Lung microvascular endothelial cell (primary cell): Measurements from ENCODE around the gene TEX35. TPM values are rescaled to one million over a fixed set of nuclear protein-coding genes. Genes with fewer than 3 reads are reported as not detected.

Source experiments
- DNase-seq, 2 donors: peaks; one replicate each; pipeline versions ENCODE4 v3.0.0 to v3.0.0-alpha.2; 2010; ENCODE audit warnings: low read depth in 2 of 2
- total RNA-seq: library from RNA; depleted of rRNA; stranded (reverse); fragments of >200 nt; gene quantifications from 2 replicates; pipeline ENCODE4 v1.2.1, GENCODE V29; 2014

TEX35 gene
- total RNA-seq, 1 donor from 2014 or later = not detected

DNA sequence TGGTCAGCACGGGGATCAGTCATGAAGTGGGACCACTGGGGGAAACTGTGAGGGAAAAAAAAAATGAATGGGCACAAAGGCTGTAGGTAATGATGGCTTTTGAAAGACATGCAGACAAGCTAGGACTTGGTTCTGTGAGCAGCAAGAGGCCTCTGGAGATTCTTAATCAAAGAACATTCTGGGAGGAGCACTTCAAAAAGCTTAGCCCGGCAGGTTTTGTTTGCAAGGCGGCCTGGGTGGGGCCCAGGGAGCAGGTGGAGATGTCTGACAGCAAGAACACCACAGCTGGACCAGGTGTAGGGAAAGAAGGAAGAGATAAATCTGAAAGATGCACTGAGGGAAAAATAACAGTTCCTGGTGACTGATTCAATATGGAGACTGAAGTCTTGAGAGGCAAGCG, 6.0 kb downstream of the TEX35 start:
- DNase-seq = no peak

GRCh38 chr1:178520803-178521202, 7.9 kb downstream of the TEX35 start:
- DNase-seq = no peak

GRCh38 chr1:178521241-178521640, 8.3 kb downstream of the TEX35 start:
- no peak for DNase-seq

- no peak for DNase-seq
These were observed 14.2 kb downstream of the TEX35 start for GRCh38 chr1:178527117-178527516.

GRCh38 chr1:178528228-178528952, 15.5 kb downstream of the TEX35 start:
- DNase-seq = no peak

- no peak for DNase-seq
These were observed 16.0 kb downstream of the TEX35 start for GRCh38 chr1:178528953-178529335.

DNA sequence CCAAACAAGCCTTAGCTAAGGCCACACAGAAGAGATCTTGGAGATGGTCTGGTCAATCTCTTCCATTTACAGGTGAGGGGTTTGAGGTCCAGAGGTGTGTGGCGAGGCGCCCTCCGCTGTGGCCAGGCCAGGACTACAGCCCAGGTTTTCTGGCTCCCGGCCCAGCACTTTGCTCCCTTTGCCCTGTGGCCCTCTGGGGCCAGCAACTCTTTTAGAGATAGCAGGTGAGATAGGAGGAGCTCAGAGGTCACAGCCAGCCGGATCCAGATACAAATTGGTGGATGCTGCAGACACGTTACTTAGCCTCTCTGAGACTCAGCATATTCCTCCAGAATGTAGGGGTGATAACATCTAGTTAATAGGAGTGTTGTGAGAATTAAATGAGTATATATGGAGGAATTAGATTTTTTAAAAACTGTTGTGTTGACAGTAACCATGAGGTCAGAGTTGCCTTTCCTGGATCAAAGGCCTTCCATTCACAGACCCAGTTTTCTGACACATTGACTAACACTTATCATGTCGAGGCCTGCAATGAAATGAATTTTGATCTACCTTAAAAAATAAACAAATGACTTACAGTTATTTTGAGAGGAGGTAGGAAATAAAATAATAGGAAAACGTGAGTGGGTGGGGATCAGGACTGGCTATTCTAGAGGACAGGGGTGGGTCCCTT, 16.6 kb downstream of the TEX35 start:
- no peak for DNase-seq

GRCh38 chr1:178530037-178530402, 17.1 kb downstream of the TEX35 start:
- DNase-seq = peak in 1 of 2 donors; percentile 69

GRCh38 chr1:178530502-178530901, 17.6 kb downstream of the TEX35 start:
- DNase-seq = no peak

DNA sequence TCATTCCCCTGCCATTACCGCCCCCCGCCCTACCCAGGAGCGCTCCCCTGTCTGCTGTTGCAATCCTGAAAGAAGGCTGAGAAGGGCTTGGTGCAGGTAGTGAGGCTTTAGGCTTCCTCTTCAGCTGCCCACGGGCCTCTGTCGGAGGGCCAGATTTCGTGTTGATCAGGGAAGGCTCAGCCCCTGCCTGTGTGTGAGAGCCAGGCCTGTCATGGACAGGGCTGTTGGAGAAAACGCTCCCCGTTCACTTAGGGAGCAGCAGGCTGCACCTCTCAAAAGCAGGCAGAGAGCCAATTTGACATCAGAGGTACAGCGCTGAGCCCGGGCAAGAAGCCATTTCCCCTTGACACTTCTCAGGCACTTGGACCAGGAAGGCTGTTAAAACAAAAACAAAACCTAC, 19.0 kb downstream of the TEX35 start:
- no peak for DNase-seq

DNA sequence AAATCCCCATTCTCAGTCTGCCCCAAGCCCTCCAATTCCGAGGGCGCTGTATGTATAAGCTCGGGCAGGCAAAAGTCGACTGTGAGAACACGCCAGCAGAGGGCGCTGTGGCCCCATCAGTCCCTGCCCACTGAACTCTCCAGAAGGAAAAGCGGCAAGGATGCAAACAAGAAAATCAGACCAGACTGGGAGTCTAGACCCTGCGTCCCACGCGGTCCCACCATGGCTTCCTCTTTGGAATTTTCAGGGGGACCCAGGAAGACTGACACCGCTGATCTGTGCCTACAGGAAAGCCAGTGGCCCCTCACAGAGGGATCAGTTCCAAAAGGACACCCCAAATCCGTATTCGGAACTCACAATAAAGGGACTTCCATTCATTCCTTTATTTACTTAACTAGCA, 19.5 kb downstream of the TEX35 start:
- peak; percentile 83 to 85 for DNase-seq

DNA sequence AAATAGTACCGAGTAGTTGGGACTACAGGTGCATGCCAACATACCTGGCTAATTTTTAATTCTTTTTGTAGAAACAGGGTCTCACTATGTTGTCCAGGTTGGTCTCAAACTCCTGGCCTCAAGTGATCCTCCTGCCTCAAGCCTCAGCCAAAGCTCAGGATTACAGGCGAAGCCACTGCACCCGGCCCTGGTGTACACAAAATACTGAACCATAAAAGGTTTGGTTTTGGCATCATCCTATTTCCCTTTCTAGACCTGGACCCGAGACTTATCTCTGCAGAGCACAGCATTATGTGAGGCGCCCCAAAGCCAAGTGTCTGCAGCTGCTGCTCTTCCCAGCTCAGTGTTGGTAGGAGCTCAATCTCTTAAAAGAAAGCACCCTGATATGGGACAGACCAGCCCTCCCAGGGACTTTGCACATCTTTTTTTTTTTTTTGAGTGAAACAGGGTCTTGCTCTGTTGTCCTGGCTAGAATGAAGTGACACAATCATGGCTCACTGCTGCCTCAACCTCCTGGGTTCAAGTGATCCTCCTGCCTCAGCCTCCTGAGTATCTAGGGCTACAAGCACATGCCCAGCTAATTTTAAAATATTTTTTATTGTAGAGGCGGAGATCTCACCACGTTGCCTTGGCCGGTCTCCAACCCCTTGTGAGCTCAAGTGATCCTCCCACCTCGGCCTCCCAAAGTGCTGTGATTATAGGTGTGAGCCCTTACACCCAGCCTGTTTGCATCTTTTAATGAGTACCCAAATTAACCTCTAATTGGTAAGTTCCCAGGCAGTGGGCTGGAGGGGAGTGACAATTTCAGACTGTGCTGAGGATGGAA, 20.4 kb downstream of the TEX35 start:
- DNase-seq = no peak

- no peak for DNase-seq
These were observed 21.4 kb downstream of the TEX35 start for GRCh38 chr1:178534137-178534868.

DNA sequence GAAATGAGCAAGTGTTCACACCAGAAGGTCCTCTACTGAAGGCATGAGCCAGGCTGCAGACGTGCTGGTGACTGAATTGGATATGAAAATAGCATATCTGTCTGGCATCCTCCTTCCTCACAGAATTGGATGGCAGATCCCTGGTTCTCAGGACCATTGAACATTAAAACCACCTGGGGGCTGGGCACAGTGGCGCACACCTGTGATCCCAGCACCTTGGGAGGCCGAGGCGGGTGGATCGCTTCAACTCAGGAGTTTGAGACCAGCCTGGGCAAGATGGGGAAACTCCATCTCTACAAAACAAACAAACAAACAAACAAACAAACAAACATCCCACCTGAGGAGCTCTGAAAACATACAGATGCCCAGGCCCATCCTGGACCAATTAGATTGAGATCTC, 23.4 kb downstream of the TEX35 start:
- DNase-seq = no peak

- DNase-seq = peak in 1 of 2 donors; percentile 66
These were observed 24.0 kb downstream of the TEX35 start for GRCh38 chr1:178536844-178537371.

DNA sequence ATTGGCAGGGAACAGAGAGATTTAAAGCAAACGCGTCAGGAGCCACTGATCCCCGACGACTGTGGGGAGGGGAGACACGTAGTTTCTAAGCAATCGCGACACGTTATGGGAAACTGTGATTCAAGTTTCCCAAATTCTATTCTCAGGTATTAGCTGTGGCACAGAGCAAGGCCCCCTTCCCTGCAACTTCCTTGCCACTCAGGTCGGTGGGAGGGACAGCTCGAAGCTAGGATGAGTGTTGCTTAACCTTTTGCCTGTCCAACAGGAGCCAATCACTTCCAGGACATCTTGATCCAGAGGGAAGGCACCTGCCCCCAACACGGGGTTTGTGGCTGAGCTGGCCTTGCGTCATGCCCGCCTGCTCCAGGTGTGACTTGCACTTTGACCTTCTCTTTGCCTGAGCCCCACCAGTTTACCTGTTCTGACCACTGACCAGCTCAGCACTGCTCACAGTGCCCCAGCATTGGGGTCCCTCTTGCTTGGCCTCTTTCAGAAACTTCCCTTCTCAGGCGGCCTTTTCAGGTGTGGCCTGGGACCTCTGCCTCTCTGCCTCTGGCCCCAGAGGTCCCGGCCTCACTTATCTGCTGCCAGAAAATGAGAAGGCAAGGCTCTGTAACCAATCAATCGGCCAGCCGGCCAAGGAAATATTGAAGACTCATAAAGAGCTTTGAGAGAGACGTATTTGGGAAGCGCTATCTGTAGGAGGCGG, 24.6 kb downstream of the TEX35 start:
- no peak for DNase-seq

DNA sequence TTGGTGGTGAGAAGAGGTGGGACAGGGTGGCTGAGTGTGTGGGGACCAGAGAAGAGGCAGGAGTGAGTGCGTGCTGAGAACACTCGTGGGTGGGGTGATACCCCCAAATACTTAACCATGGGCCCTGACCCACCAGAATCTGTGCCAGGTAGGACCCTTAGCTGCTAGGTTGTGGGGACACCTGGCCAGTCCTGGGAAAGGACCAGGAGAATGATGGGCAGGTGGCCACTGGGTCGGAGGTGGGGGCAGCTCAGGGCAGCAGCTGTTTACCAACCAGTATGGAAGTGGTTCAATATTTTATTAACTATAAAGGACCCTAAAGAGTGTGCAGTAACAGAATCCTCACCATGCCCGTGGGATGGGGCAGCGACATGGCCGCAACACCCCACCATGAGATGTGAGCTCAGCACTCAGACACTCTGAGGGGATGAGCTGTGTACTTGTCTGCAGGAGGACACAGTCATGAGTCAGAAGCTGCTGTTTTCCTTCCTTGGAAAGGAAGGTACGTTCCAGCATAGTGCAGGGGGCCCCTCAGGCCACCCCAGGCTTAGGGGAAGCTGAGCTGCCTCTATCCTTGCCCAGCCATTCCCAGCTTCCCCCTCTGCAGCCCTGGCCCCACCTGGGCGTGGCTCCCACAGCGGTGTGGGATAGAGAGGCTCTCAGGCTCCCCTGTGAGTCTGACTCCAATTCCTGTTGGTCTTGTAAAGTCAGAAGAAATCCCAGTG, 25.4 kb downstream of the TEX35 start:
- peak in 1 of 2 donors; percentile 58 for DNase-seq

GRCh38 chr1:178539291-178539690, 26.4 kb downstream of the TEX35 start:
- peak in 1 of 2 donors; percentile 75 for DNase-seq

DNA sequence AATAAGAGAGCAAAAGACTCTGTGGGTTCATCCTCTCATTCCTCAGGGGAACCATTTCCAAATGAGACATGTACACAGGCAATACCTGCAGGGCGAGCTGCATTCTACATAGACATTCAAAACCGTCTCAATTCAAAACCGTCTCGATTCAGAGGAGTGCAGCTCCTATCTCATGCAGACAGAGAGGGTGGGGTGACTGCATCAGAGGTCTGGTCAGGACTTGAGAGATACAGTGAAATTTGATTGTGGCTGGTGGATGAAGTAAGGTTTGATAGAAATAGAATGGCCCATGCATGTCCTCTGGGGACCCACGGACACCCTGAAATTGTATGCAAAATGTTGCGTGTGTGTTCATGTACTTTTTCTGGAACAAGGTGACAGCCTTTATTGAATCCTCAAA, 27.3 kb downstream of the TEX35 start:
- no peak for DNase-seq

DNA sequence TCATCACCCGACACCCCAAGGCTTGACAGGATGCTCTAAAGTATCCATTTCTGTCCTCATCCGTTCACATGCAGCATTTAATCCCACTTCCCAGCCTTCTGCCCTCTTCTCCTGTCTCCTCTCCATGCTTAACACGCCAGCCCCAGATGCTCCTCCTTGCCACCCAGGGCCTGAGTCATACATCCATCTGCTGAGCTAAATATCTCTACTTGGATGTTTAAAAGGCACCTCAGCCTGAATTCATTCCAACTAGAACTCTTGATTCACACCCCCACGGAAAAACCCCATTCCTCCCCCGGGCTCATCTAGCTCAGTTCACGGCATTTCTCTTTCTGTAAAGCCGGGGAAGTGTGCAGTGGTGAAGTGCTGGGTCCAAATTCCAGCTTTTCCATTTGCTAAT, 27.7 kb downstream of the TEX35 start:
- peak in 1 of 2 donors; percentile 51 for DNase-seq
